Measurements from ENCODE around the gene SNTG2.

SNTG2 gene

GRCh38 chr2:1154710-1155594 is 204.3 kb downstream of the SNTG2 start:
- DNase-seq: no peak

- DNase-seq: no peak
Measured at GRCh38 chr2:1156059-1156458, 205.4 kb downstream of the SNTG2 start.

GRCh38 chr2:1156531-1156930 is 205.9 kb downstream of the SNTG2 start:
- DNase-seq: no peak

- DNase-seq: no peak
Measured at GRCh38 chr2:1157107-1157506, 206.5 kb downstream of the SNTG2 start.

- no peak for DNase-seq
Measured at GRCh38 chr2:1159013-1159412, 208.4 kb downstream of the SNTG2 start.

GRCh38 chr2:1162246-1162645 is 211.6 kb downstream of the SNTG2 start:
- no peak for DNase-seq

GRCh38 chr2:1162768-1163584 is 212.3 kb downstream of the SNTG2 start:
- no peak for DNase-seq

GRCh38 chr2:1166976-1167375 is 216.3 kb downstream of the SNTG2 start:
- DNase-seq: no peak

- no peak for DNase-seq
Measured at GRCh38 chr2:1168846-1169245, 218.2 kb downstream of the SNTG2 start.

- no peak for DNase-seq
Measured at GRCh38 chr2:1169291-1169949, 218.8 kb downstream of the SNTG2 start.

- DNase-seq: no peak
Measured at GRCh38 chr2:1170241-1170640, 219.6 kb downstream of the SNTG2 start.

GRCh38 chr2:1170711-1171110 is 220.1 kb downstream of the SNTG2 start:
- DNase-seq: no peak

- no peak for DNase-seq
Measured at GRCh38 chr2:1173528-1173927, 222.9 kb downstream of the SNTG2 start.

GRCh38 chr2:1181893-1182292 is 231.2 kb downstream of the SNTG2 start:
- no peak for DNase-seq

GRCh38 chr2:1183300-1183699 is 232.7 kb downstream of the SNTG2 start:
- no peak for DNase-seq

GRCh38 chr2:1186421-1186820 is 235.8 kb downstream of the SNTG2 start:
- no peak for DNase-seq

- DNase-seq: no peak
Measured at GRCh38 chr2:1187189-1187588, 236.5 kb downstream of the SNTG2 start.

- no peak for DNase-seq
Measured at GRCh38 chr2:1192121-1192520, 241.5 kb downstream of the SNTG2 start.

GRCh38 chr2:1193801-1194200 is 243.2 kb downstream of the SNTG2 start:
- no peak for DNase-seq

- no peak for DNase-seq
Measured at GRCh38 chr2:1203772-1204171, 253.1 kb downstream of the SNTG2 start.

GRCh38 chr2:1205853-1206252 is 255.2 kb downstream of the SNTG2 start:
- no peak for DNase-seq

GRCh38 chr2:1207962-1208510 is 257.4 kb downstream of the SNTG2 start:
- DNase-seq: no peak

GRCh38 chr2:1208522-1208921 is 257.9 kb downstream of the SNTG2 start:
- no peak for DNase-seq
